ENCODE data around the gene PGBD2.
"Not testable (repeated sequence)": the region's sequence is repeated elsewhere in the genome, so short reads cannot be mapped to it uniquely, and the experiment has no call there.

PGBD2 gene

DNA sequence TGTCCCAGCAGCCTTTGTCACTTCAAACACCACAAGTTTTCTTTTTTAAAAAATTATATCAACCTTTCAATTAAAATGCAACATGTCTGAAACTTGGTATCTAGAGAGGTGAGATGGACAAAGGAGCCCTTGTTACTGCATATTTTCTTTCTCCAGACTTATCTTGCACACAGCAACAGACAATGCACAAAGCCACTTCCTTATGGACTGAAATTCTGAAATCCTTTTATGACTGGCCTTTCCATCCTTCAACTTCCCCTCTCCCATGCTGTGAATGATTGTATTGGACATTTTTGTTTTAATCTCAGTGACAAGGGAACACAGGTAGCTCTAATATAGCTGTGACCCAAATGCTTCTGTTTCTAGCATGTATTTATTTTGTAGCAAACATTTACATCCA lies 22.1 kb downstream of the PGBD2 start:
- not testable (repeated sequence) for DNase-seq

DNA sequence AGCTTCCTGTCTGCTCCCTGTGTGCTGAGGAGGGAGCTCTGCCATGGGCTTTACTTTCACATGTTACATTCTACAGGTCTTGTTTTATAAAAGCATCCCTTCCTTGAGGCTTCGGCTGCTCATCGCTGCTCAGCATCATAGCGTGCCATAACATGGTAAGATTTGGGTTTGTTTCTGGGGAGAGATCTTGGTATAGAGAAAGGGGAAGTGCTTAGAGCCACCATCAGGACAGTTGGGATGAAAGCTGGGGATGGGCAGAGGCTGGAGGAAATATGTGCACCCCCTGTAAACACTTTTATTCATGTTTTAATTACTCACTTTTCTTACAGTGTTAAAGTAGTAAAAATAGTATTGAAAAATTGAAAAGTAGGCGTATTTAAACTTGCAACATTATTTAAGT lies 24.0 kb downstream of the PGBD2 start:
- not testable (repeated sequence) for DNase-seq

DNA sequence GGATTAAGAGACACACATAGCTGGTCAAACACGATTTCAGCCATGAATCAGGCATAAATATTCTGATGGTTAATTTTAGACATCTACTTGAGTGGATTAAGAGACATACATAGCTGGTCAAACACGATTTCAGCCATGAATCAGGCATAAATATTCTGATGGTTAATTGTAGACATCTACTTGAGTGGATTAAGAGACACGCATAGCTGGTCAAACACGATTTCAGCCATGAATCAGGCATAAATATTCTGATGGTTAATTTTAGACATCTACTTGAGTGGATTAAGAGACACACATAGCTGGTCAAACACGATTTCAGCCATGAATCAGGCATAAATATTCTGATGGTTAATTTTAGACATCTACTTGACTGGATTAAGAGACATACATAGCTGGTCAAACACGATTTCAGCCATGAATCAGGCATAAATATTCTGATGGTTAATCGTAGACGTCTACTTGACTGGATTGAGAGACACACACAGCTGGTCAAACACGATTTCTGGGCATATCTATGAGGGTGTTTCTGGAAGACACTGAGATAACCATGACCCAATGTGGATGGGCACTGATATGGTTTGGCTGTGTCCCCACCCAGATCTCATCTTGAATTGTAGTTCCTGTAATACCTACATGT lies 32.3 kb downstream of the PGBD2 start:
- not testable (repeated sequence) for DNase-seq

DNA sequence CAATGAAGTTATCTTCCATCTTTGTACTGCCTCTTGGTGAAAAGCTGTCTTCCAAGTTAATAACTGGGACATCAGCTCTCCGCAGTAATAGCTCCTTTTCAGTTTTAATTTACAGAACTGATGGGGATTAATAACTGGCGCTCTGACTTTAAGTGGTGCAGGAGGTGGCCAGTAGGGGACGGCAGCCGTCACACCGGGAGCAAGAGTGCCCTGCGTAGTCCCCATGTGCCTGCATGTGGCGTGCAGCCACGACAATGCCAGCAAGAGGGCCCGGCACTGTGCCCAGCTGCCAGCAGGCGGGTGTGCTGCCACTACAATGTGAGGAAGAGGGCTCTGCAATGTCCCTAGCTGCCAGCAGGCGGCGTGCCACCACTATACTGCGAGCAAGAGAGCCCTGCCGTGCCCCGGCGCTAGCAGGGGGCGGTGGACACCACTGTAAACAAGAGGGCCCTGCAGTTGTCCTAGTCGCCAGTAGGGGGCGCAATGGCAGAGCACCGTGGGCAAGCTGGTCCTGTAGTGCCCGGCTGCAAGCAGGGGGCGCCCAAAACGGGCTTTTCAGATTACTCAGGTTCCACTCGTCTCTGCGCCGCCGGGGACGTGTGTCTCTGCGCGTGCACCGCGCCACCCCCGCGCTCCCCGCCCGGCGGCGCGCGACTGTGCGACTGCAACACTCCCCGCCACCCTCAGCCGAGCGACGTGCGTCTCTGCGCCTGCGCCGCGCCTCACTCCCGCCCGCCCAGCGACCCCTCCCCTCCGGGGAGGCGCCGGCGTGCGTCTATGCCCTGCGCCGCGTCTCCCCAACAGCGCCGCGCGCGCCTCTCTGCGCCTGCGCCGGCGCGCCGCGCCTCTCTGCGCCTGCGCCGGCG lies 38.3 kb downstream of the PGBD2 start:
- not testable (repeated sequence) for DNase-seq

DNA sequence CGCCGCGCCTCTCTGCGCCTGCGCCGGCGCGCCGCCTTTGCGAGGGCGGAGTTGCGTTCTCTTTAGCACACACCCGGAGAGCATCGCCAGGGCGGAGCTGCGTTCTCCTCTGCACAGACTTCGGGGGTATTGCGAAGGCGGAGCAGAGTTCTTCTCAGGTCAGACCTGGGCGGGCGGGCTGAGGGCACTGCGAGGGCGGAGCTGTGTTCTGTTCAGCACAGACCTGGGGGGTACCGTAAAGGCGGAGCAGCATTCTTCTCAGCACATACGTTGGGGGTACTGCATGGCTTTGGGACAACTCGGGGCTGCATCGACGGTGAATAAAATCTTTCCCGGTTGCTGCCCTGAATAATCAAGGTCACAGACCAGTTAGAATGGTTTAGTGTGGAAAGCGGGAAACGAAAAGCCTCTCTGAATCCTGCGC lies 39.0 kb downstream of the PGBD2 start:
- DNase-seq, result not testable (repeated sequence)

DNA sequence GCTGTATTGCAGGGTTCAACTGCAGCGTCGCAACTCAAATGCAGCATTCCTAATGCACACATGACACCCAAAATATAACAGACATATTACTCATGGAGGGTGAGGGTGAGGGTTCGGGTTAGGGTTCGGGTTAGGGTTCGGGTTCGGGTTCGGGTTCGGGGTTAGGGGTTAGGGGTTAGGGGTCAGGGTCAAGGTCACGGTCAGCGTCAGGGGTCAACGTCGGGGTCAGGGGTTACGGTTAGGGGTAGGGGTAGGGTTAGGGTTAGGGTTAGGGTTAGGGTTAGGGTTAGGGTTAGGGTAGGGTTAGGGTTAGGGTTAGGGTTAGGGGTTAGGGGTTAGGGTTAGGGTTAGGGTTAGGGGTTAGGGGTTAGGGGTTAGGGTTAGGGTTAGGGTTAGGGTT lies 39.4 kb downstream of the PGBD2 start:
- not testable (repeated sequence) for DNase-seq

DNA sequence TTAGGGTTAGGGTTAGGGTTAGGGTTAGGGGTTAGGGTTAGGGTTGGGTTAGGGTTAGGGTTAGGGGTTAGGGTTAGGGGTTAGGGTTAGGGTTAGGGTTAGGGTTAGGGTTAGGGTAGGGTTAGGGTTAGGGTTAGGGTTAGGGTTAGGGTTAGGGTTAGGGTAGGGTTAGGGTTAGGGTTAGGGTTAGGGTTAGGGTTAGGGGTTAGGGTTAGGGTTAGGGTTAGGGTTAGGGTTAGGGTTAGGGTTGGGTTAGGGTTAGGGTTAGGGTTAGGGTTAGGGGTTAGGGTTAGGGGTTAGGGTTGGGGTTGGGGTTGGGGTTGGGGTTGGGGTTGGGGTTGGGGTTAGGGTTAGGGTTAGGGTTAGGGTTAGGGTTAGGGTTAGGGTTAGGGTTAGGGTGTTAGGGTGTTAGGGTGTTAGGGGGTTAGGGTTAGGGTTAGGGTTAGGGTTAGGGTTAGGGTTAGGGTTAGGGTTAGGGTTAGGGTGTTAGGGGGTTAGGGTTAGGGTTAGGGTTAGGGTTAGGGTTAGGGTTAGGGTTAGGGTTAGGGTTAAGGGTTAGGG lies 39.9 kb downstream of the PGBD2 start:
- not testable (repeated sequence) for DNase-seq
